Peyer's patch (tissue), 4 donors: ENCODE results near the gene EPC1. TPM values are rescaled to one million over a fixed set of nuclear protein-coding genes. Genes with fewer than 3 reads are reported as not detected.

Source experiments
- DNase-seq, 3 donors: peaks; one replicate each; pipeline ENCODE4 v3.0.0-alpha.2; 2017 to 2019
- H3K27ac ChIP-seq, 4 donors: fragments of 200-600 bp; sonication (generic); one replicate each; pipeline ENCODE4 v1.5.1; 2016 to 2019
- H3K27me3 ChIP-seq, 2 donors: fragments of 200-600 bp; sonication (generic); one replicate each; pipeline ENCODE4 v1.5.1; 2019
- H3K36me3 ChIP-seq, 3 donors: fragments of 200-600 bp; sonication (generic); one replicate each; pipeline ENCODE4 v1.5.1; 2016 to 2019
- H3K4me1 ChIP-seq, 4 donors: fragments of 200-600 bp; sonication (generic); one replicate each; pipeline ENCODE4 v1.5.1; 2016 to 2019
- H3K4me3 ChIP-seq, 4 donors: fragments of 200-600 bp; sonication (generic); 1 replicate in 3 of 4; 2 replicates in 1 of 4; pipeline ENCODE4 v1.5.1; 2016 to 2019; ENCODE audit warnings: mild to moderate bottlenecking in 1 of 4
- H3K9me3 ChIP-seq, 4 donors: fragments of 200-600 bp; sonication (generic); one replicate each; pipeline ENCODE4 v1.5.1; 2016 to 2019; ENCODE audit warnings: mild to moderate bottlenecking in 1 of 4
- CTCF ChIP-seq, 6 experiments: fragments of 450-650 bp in 4 of 6; fragments of 200-600 bp in 2 of 6; sonication (generic) in 1 of 6; IDR thresholded peaks; one replicate each; pipeline ENCODE4 v1.5.1; 2017 to 2019; ENCODE audit warnings: antibody characterized with exemption in 6 of 6, mild to moderate bottlenecking in 3 of 6, moderate library complexity in 1 of 6
- POLR2A ChIP-seq, 2 donors: fragments of 450-650 bp; IDR thresholded peaks; one replicate each; pipeline ENCODE4 v1.5.1; 2017; ENCODE audit warnings: antibody characterized with exemption in 2 of 2, mild to moderate bottlenecking in 2 of 2, moderate library complexity in 2 of 2
- total RNA-seq, 4 donors: library from RNA; depleted of rRNA; stranded (reverse); fragments of >200 nt; gene quantifications; one replicate each; pipeline ENCODE4 v1.1.0, GENCODE V29; 2016

The EPC1 gene
- total RNA-seq, 4 donors from 2014 or later: 41.5 to 77.6 (median 49.0) TPM

GRCh38 chr10:32326119-32326518 is 20.8 kb downstream of the EPC1 start:
- TF ChIP-seq CTCF (IDR thresholded peaks at IDR 0.05) (no peak), POLR2A (IDR thresholded peaks at IDR 0.05) (no peak)
- no peak overlapping the region for H3K4me3 ChIP-seq
- H3K27me3 ChIP-seq: no peaks in the 10 kb centered on the region
- H3K27ac ChIP-seq: no peak overlapping the region
- no peaks in the 10 kb centered on the region for H3K9me3 ChIP-seq
- peaks cover 0 to 48% (median 11%) of the 10 kb centered on the region in 4 donors for H3K4me1 ChIP-seq
- no peak for DNase-seq
- H3K36me3 ChIP-seq: no peaks in the 10 kb centered on the region

DNA sequence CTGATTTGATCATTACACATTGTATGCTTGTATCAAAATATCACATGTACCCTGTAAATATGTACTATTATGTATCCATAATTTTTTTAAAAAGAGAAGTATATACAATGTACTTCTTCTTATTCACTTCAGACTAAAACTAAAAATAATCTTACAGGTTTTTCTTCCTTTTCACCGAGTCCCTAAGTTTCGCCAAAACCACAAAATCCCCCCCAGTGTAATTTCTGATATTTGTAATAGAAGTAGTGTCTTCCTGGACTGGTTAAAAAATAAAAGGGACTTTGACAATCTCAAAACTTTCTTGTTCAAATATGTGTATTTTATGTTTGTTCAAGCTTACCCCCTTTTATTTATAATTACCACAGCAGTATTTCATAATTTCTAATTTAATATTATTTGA is 23.9 kb downstream of the EPC1 start:
- no peak for TF ChIP-seq CTCF (IDR thresholded peaks at IDR 0.05)
- no peak for TF ChIP-seq POLR2A (IDR thresholded peaks at IDR 0.05)
- DNase-seq: no peak
- Histone ChIP-seq H3K4me3 (no peak overlapping the region), H3K4me1 (peaks cover 0 to 46% (median 17%) of the 10 kb centered on the region in 4 donors), H3K9me3 (no peaks in the 10 kb centered on the region), H3K27ac (no peak overlapping the region), H3K36me3 (no peaks in the 10 kb centered on the region), H3K27me3 (no peaks in the 10 kb centered on the region)

- no peak for TF ChIP-seq POLR2A (IDR thresholded peaks at IDR 0.05)
- no peak for TF ChIP-seq CTCF (IDR thresholded peaks at IDR 0.05)
- no peaks in the 10 kb centered on the region for H3K36me3 ChIP-seq
- H3K9me3 ChIP-seq: no peaks in the 10 kb centered on the region
- H3K27ac ChIP-seq: no peak overlapping the region
- no peak overlapping the region for H3K4me3 ChIP-seq
- peaks cover 0 to 41% (median 18%) of the 10 kb centered on the region in 4 donors for H3K4me1 ChIP-seq
- DNase-seq: no peak
- no peaks in the 10 kb centered on the region for H3K27me3 ChIP-seq
Measured at GRCh38 chr10:32321016-32321631, 25.8 kb downstream of the EPC1 start.

DNA sequence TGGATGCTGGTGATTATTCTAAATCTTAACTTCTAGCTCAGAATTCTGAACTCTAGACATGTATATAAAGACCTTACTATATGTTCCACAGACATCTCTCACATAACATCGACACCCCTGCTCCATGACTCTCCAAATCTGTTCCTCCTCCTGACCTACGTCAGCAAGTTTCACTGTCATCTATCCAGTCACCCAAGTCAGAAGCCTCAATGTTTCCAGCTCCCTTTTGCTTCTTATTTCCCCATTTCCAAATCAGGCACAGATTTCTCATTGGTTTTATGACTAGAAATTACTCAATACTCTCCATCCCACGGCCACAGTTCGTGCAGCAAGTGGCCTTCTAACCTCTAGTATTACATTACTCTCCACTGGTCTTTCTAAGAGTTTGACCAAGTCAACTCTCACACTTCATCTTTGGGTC is 28.5 kb downstream of the EPC1 start:
- Histone ChIP-seq H3K27me3 (no peaks in the 10 kb centered on the region), H3K9me3 (no peaks in the 10 kb centered on the region), H3K36me3 (no peaks in the 10 kb centered on the region), H3K27ac (peak overlapping the region; percentile 35 to 65 (median 44)), H3K4me3 (no peak overlapping the region), H3K4me1 (peaks cover 0 to 51% (median 21%) of the 10 kb centered on the region in 4 donors)
- no peak for DNase-seq
- TF ChIP-seq CTCF (IDR thresholded peaks at IDR 0.05) (no peak), POLR2A (IDR thresholded peaks at IDR 0.05) (no peak)

- peaks cover 0 to 56% (median 21%) of the 10 kb centered on the region in 4 donors for H3K4me1 ChIP-seq
- no peak for TF ChIP-seq POLR2A (IDR thresholded peaks at IDR 0.05)
- no peak for TF ChIP-seq CTCF (IDR thresholded peaks at IDR 0.05)
- no peaks in the 10 kb centered on the region for H3K9me3 ChIP-seq
- H3K27me3 ChIP-seq: no peaks in the 10 kb centered on the region
- H3K36me3 ChIP-seq: no peaks in the 10 kb centered on the region
- no peak for DNase-seq
- H3K27ac ChIP-seq: peak overlapping the region; percentile 35 to 65 (median 44)
- H3K4me3 ChIP-seq: no peak overlapping the region
Measured at GRCh38 chr10:32317795-32318357, 29.1 kb downstream of the EPC1 start.
